Stomach (tissue), 9 donors: ENCODE results near the gene COA5. TPM values are rescaled to one million over a fixed set of nuclear protein-coding genes. Genes with fewer than 3 reads are reported as not detected.

Experiments
- DNase-seq, 2 donors: peaks; one replicate each; pipeline versions ENCODE4 v3.0.0 to v3.0.0-alpha.2; 2013 to 2019
- H3K27ac ChIP-seq, 5 donors: fragments of 200-600 bp in 4 of 5; sonication (generic) in 4 of 5; one replicate each; pipeline ENCODE4 v1.5.1; 2013 to 2019; ENCODE audit warnings: mild to moderate bottlenecking in 1 of 5, moderate library complexity in 1 of 5
- H3K27me3 ChIP-seq, 3 donors: fragments of 200-600 bp; sonication (generic); one replicate each; pipeline ENCODE4 v1.5.1; 2017 to 2019; ENCODE audit warnings: mixed run types in 1 of 3
- H3K36me3 ChIP-seq, 4 donors: fragments of 200-600 bp; sonication (generic); 1 replicate in 3 of 4; 2 replicates in 1 of 4; pipeline ENCODE4 v1.5.1; 2016 to 2019
- H3K4me1 ChIP-seq, 4 donors: fragments of 200-600 bp; sonication (generic); one replicate each; pipeline ENCODE4 v1.5.1; 2016 to 2019
- H3K4me3 ChIP-seq, 4 donors: fragments of 200-600 bp; sonication (generic) in 3 of 4; one replicate each; pipeline ENCODE4 v1.5.1; 2016 to 2019; ENCODE audit warnings: mild to moderate bottlenecking in 1 of 4
- H3K9me3 ChIP-seq, 4 donors: fragments of 200-600 bp; sonication (generic); one replicate each; pipeline ENCODE4 v1.5.1; 2016 to 2019
- CTCF ChIP-seq, 7 experiments: fragments of 450-650 bp in 4 of 7; fragments of 200-600 bp in 3 of 7; sonication (generic) in 3 of 7; IDR thresholded peaks; one replicate each; pipeline ENCODE4 v1.5.1; 2016 to 2019; ENCODE audit warnings: antibody characterized with exemption in 7 of 7, control low read depth in 2 of 7, mild to moderate bottlenecking in 1 of 7
- EP300 ChIP-seq: sonication (generic); formaldehyde crosslinking; IDR thresholded peaks from one replicate; pipeline ENCODE4 v1.6.1; 2017; ENCODE audit warnings: antibody characterized with exemption
- POLR2A ChIP-seq, 4 donors: fragments of 450-650 bp; IDR thresholded peaks; one replicate each; pipeline ENCODE4 v1.6.1; 2016; ENCODE audit warnings: antibody characterized with exemption in 4 of 4, control low read depth in 2 of 4, mild to moderate bottlenecking in 1 of 4, moderate library complexity in 1 of 4
- POLR2AphosphoS5 ChIP-seq, 3 donors: sonication (generic); formaldehyde crosslinking; IDR thresholded peaks; one replicate each; pipeline ENCODE4 v1.6.1; 2016; ENCODE audit warnings: antibody characterized with exemption in 3 of 3
- WGBS, 5 donors: extraction: QIAGEN DNeasy Blood & Tissue Kit in 3 of 5; methylation state at CpG; one replicate each; pipeline versions ENCODE4 v1.1.5 to v1.1.7; 2013 to 2018; 5-methylcytosine and 5-hydroxymethylcytosine counted together
- intact Hi-C: fragments of 100-400 bp; cut with DNase I; formaldehyde crosslinking; loops from one replicate; pipeline ENCODE4 v1.15.1; 2023; ENCODE audit warnings: low total_unique reads
- polyA plus RNA-seq, 3 donors: library from polyadenylated mRNA; stranded (reverse); fragments of 200-250 nt; gene quantifications; one replicate each; pipeline ENCODE4 v1.2.3, GENCODE V29; 2013
- total RNA-seq, 5 donors: library from RNA; depleted of rRNA; stranded (reverse); fragments of >200 nt; gene quantifications; one replicate each; pipeline versions ENCODE4 v1.1.0 to v1.2.3, GENCODE V29; 2014 to 2016
- donor health status: healthy with polysubstance abuse.
- donor health status: Bipolar disorder and iron deficiency.
- donor health status: healthy.

Gene COA5
- total and polyA plus RNA-seq, 8 donors = 1.2 to 60.6 (median 34.6) TPM

- Histone ChIP-seq H3K9me3 (no peaks in the 10 kb centered on the region), H3K27me3 (no peaks in the 10 kb centered on the region), H3K36me3 (peaks cover 36 to 77% (median 68%) of the 10 kb centered on the region in 4 donors), H3K4me1 (peaks cover 0 to 29% (median 13%) of the 10 kb centered on the region in 4 donors), H3K27ac (peak overlapping the region in 4 of 5 donors; percentile 24 to 75 (median 62)), H3K4me3 (no peak overlapping the region)
- intact Hi-C loops = no loop called here
- 80 to 89% (median 82%) methylated on average over 3 of the region's 3 CpGs for WGBS, 5 donors
- DNase-seq = no peak
- TF ChIP-seq POLR2AphosphoS5 (IDR thresholded peaks at IDR 0.05) (no peak), POLR2A (IDR thresholded peaks at IDR 0.05) (no peak), EP300 (no peak), CTCF (IDR thresholded peaks at IDR 0.05) (no peak)
These were observed 48.7 kb downstream of the COA5 start for GRCh38 chr2:98559581-98559980.

GRCh38 chr2:98558852-98559530 lies 49.3 kb downstream of the COA5 start:
- Histone ChIP-seq H3K36me3 (peaks cover 33 to 77% (median 68%) of the 10 kb centered on the region in 4 donors), H3K27ac (peak overlapping the region in 4 of 5 donors; percentile 24 to 75 (median 62)), H3K27me3 (no peaks in the 10 kb centered on the region), H3K9me3 (no peaks in the 10 kb centered on the region), H3K4me1 (peaks cover 0 to 29% (median 13%) of the 10 kb centered on the region in 4 donors), H3K4me3 (no peak overlapping the region)
- TF ChIP-seq POLR2A (IDR thresholded peaks at IDR 0.05) (no peak), POLR2AphosphoS5 (IDR thresholded peaks at IDR 0.05) (no peak), EP300 (no peak), CTCF (IDR thresholded peaks at IDR 0.05) (no peak)
- intact Hi-C loops = no loop called here
- no peak for DNase-seq
- WGBS, 5 donors = 71 to 88% (median 84%) methylated on average over 16 of the region's 16 CpGs

GRCh38 chr2:98556344-98557033 lies 51.8 kb downstream of the COA5 start:
- TF ChIP-seq EP300 (no peak), POLR2A (IDR thresholded peaks at IDR 0.05) (no peak), POLR2AphosphoS5 (IDR thresholded peaks at IDR 0.05) (no peak)
- Histone ChIP-seq H3K4me1 (peaks cover 0 to 29% (median 6%) of the 10 kb centered on the region in 4 donors), H3K27me3 (no peaks in the 10 kb centered on the region), H3K9me3 (no peaks in the 10 kb centered on the region), H3K4me3 (no peak overlapping the region), H3K36me3 (peaks cover 37 to 84% (median 78%) of the 10 kb centered on the region in 4 donors), H3K27ac (no peak overlapping the region)
- peak in 1 of 2 donors; percentile 20 for DNase-seq
- intact Hi-C loops = no loop called here
- WGBS, 5 donors = 85 to 94% (median 92%) methylated on average over 5 of the region's 5 CpGs

- no peak overlapping the region for H3K27ac ChIP-seq
- H3K9me3 ChIP-seq = no peaks in the 10 kb centered on the region
- 92 to 99% (median 96%) methylated on average over 7 to 8 of the region's 8 CpGs for WGBS, 5 donors
- TF ChIP-seq POLR2A (IDR thresholded peaks at IDR 0.05) (no peak), EP300 (no peak), CTCF (IDR thresholded peaks at IDR 0.05) (no peak), POLR2AphosphoS5 (IDR thresholded peaks at IDR 0.05) (no peak)
- peaks cover 0 to 22% (median 3%) of the 10 kb centered on the region in 4 donors for H3K4me1 ChIP-seq
- H3K27me3 ChIP-seq = no peaks in the 10 kb centered on the region
- no peak overlapping the region for H3K4me3 ChIP-seq
- peaks cover 37 to 88% (median 83%) of the 10 kb centered on the region in 4 donors for H3K36me3 ChIP-seq
- intact Hi-C loops = no loop called here
- DNase-seq = no peak
These were observed 52.6 kb downstream of the COA5 start for GRCh38 chr2:98555696-98556095.
